Caco-2 (cell line): ENCODE measurements around the gene FBXO34. TPM values are rescaled to one million over a fixed set of nuclear protein-coding genes. Genes with fewer than 3 reads are reported as not detected.

ENCODE experiments used
- BruUV-seq: library from RNA; stranded (reverse); fragments of 400-500 nt; replicated peaks from 2 replicates; lab custom pipeline; 2021; lab: Mats Ljungman, UMichigan
- CTCF ChIA-PET: fragments of 300-600 bp; sonication (Branson Sonifier 250); formaldehyde crosslinking; loops from one replicate; lab custom pipeline; 2022; ENCODE audit warnings: antibody characterized with exemption; lab: Charles Lee
- POLR2A ChIA-PET: fragments of 300-600 bp; sonication (Branson Sonifier 250); formaldehyde crosslinking; loops from one replicate; lab custom pipeline; 2022; ENCODE audit warnings: antibody characterized with exemption; lab: Charles Lee
- DNase-seq, 2 experiments: peaks; one replicate each; pipeline versions ENCODE4 v3.0.0 to v3.0.0-alpha.2; 2020 to 2022
- H3K27me3 ChIP-seq: replicated peaks from 2 replicates; pipeline ENCODE4 v1.6.0; 2011; ENCODE audit warnings: low read length; ENCODE audit not compliant: control insufficient read depth, insufficient read depth
- H3K36me3 ChIP-seq: 2 replicates; pipeline ENCODE4 v1.5.1; 2011; ENCODE audit warnings: low read length; ENCODE audit not compliant: control insufficient read depth, insufficient read depth
- H3K4me1 ChIP-seq: fragments of 250-450 bp; sonication (Bioruptor Pico); 2 replicates; pipeline ENCODE4 v1.5.1; 2020; ENCODE audit warnings: mild to moderate bottlenecking
- H3K4me3 ChIP-seq: 2 replicates; pipeline ENCODE4 v1.5.1; 2011; ENCODE audit warnings: low read depth, mild to moderate bottlenecking, control low read depth, low read length
- H3K9me3 ChIP-seq: fragments of 250-450 bp; sonication (Bioruptor Pico); 2 replicates; pipeline ENCODE4 v1.5.1; 2020; ENCODE audit warnings: mild to moderate bottlenecking, moderate library complexity
- H3K27ac Mint-ChIP-seq: one replicate; pipeline ENCODE4 v1.8.0; 2022; ENCODE audit warnings: mixed read lengths; ENCODE audit not compliant: unreplicated experiment
- H3K27me3 Mint-ChIP-seq: one replicate; pipeline ENCODE4 v1.8.0; 2022; ENCODE audit warnings: mixed read lengths; ENCODE audit not compliant: insufficient read depth, unreplicated experiment
- H3K36me3 Mint-ChIP-seq: one replicate; pipeline ENCODE4 v1.8.0; 2022; ENCODE audit warnings: mild to moderate bottlenecking, mixed read lengths; ENCODE audit not compliant: insufficient read depth, unreplicated experiment
- H3K4me1 Mint-ChIP-seq: one replicate; pipeline ENCODE4 v1.8.0; 2022; ENCODE audit warnings: low read depth, mixed read lengths; ENCODE audit not compliant: unreplicated experiment
- H3K4me3 Mint-ChIP-seq: one replicate; pipeline ENCODE4 v1.8.0; 2022; ENCODE audit warnings: mild to moderate bottlenecking, moderate library complexity, mixed read lengths; ENCODE audit not compliant: unreplicated experiment
- H3K9me3 Mint-ChIP-seq: one replicate; pipeline ENCODE4 v1.8.0; 2022; ENCODE audit warnings: mixed read lengths; ENCODE audit not compliant: unreplicated experiment
- intact Hi-C: fragments of 100-400 bp; cut with micrococcal nuclease; formaldehyde crosslinking; loops from one replicate; pipeline ENCODE4 v1.10.0; 2022; ENCODE audit not compliant: unreplicated experiment
- total RNA-seq: library from RNA; stranded (reverse); gene quantifications from 2 replicates; pipeline ENCODE4 v1.2.3, GENCODE V29; 2022
- TF ChIP-seq, protein P1 (sequence below), 2 experiments: fragments of 200-600 bp in 1 of 2; IDR thresholded peaks; 1 replicate in 1 of 2; 2 replicates in 1 of 2; pipeline versions ENCODE4 v1.5.1 to v1.8.0; 2011 to 2022; ENCODE audit warnings: antibody characterized with exemption in 1 of 2, control low read depth in 1 of 2, inconsistent platforms in 1 of 2, low read depth in 1 of 2, low read length in 1 of 2, mild to moderate bottlenecking in 1 of 2, moderate library complexity in 1 of 2; ENCODE audit not compliant: insufficient read depth in 1 of 2, severe bottlenecking in 1 of 2, unreplicated experiment in 1 of 2

FBXO34 gene
- total RNA-seq, 1 experiment from 2014 or later = 23.7 TPM

DNA sequence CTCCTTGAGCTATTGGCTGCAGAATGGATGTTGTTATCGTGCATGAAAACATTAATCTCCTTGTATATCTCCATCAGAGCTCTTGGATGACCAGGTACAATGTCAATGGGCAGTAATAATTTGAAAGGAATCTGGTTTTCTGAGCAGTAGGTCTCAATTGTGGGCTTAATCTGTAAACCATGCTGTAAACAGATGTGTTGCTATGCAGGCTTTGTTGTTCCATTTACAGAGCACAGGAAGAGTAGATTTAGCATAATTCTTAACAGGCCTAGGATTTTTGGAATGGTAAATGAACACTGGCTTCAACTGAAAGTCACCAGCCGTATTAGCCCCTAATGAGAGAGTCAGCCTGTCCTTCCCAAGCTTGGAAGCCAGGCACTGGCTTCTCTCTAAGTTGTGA is 90.0 kb downstream of the FBXO34 start:
- CTCF ChIA-PET = no interaction called here

DNA sequence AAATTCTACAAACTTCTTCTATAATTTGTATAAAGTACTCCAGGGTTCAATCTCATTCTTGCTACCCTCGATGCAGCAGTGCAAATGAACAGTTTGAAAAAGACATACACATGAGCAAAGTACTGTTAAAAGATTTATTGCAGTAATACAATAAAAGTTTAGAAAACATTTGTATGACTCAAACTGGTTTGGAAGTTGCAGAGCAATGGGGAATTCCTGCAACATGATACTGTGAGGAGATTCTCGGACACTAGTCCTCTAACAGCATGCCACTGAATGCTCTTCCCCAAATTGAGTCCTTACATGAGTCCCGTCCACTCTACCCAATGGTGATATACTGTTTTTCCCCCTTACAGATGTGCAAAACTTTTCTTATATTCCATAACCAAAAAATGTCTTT is 95.0 kb downstream of the FBXO34 start:
- Histone ChIP-seq H3K9me3 (no peaks in the 10 kb centered on the region), H3K36me3 (no peaks in the 10 kb centered on the region), H3K4me1 (no peaks in the 10 kb centered on the region), H3K27me3 (no peaks in the 10 kb centered on the region), H3K4me3 (no peak overlapping the region)
- no TSS peak for BruUV-seq
- no peak overlapping the region for H3K4me3 Mint-ChIP-seq
- no peak overlapping the region for H3K27ac Mint-ChIP-seq
- H3K4me1 Mint-ChIP-seq = no peaks in the 10 kb centered on the region
- intact Hi-C loops = no loop called here
- no peak for DNase-seq
- no peaks in the 10 kb centered on the region for H3K27me3 Mint-ChIP-seq
- ChIA-PET CTCF (no interaction called here), POLR2A (no interaction called here)
- H3K9me3 Mint-ChIP-seq = no peaks in the 10 kb centered on the region
- peaks cover 56% of the 10 kb centered on the region for H3K36me3 Mint-ChIP-seq
- TF ChIP-seq, protein P1, sequence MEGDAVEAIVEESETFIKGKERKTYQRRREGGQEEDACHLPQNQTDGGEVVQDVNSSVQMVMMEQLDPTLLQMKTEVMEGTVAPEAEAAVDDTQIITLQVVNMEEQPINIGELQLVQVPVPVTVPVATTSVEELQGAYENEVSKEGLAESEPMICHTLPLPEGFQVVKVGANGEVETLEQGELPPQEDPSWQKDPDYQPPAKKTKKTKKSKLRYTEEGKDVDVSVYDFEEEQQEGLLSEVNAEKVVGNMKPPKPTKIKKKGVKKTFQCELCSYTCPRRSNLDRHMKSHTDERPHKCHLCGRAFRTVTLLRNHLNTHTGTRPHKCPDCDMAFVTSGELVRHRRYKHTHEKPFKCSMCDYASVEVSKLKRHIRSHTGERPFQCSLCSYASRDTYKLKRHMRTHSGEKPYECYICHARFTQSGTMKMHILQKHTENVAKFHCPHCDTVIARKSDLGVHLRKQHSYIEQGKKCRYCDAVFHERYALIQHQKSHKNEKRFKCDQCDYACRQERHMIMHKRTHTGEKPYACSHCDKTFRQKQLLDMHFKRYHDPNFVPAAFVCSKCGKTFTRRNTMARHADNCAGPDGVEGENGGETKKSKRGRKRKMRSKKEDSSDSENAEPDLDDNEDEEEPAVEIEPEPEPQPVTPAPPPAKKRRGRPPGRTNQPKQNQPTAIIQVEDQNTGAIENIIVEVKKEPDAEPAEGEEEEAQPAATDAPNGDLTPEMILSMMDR (IDR thresholded peaks at IDR 0.05; ENCODE audit: insufficient read depth in 1 of 2, low read depth in 1 of 2, low read length in 1 of 2, severe bottlenecking in 1 of 2, unreplicated experiment in 1 of 2) = no peak

More for the DNA sequence above, 90.0 kb downstream of the FBXO34 start:
- H3K9me3 Mint-ChIP-seq = no peaks in the 10 kb centered on the region
- POLR2A ChIA-PET = no interaction called here
- Histone ChIP-seq H3K27me3 (no peaks in the 10 kb centered on the region), H3K9me3 (no peaks in the 10 kb centered on the region), H3K36me3 (no peaks in the 10 kb centered on the region; the same call in 1 of the 2 replicates), H3K4me3 (no peak overlapping the region), H3K4me1 (no peaks in the 10 kb centered on the region)
- H3K4me1 Mint-ChIP-seq = no peaks in the 10 kb centered on the region
- H3K27ac Mint-ChIP-seq = no peak overlapping the region
- BruUV-seq = no TSS peak
- no peak for DNase-seq
- peaks cover 40% of the 10 kb centered on the region for H3K36me3 Mint-ChIP-seq
- no peaks in the 10 kb centered on the region for H3K27me3 Mint-ChIP-seq
- H3K4me3 Mint-ChIP-seq = no peak overlapping the region
- intact Hi-C loops = no loop called here
- TF ChIP-seq, protein P1 (IDR thresholded peaks at IDR 0.05; ENCODE audit: insufficient read depth in 1 of 2, low read depth in 1 of 2, low read length in 1 of 2, severe bottlenecking in 1 of 2, unreplicated experiment in 1 of 2) = no peak

DNA sequence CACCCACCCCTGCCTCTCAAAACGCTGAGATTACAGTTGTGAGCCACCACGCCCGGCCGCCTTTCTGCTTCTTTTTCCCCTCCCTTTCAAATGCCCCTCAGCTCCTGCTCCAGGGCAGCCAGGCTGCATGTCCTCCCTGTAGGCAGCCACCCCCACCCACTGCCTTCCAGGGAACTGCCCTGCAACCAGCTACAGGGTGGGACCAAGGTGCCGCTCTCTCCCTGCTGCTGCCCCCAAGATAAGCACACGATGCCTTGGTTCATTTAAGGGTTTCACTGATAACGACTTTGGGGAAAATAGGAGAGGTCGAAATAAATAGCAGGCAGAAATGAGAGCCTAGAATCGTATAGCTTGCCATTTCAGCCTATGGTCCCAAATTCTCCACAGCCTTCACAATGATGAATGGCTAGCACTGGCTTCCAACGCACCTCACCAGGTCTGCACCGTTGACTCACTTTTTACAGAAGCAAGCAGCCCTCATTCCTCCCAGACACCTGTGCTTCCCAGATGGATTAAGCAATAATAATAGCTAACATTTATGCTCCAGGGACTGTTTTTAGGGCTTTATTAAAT is 99.7 kb downstream of the FBXO34 start:
- TF ChIP-seq, protein P1 (IDR thresholded peaks at IDR 0.05; ENCODE audit: insufficient read depth in 1 of 2, low read depth in 1 of 2, low read length in 1 of 2, severe bottlenecking in 1 of 2, unreplicated experiment in 1 of 2) = no peak
- intact Hi-C loops = no loop called here
- no peaks in the 10 kb centered on the region for H3K4me1 Mint-ChIP-seq
- BruUV-seq = no TSS peak
- no peaks in the 10 kb centered on the region for H3K9me3 Mint-ChIP-seq
- Histone ChIP-seq H3K27me3 (no peaks in the 10 kb centered on the region), H3K4me3 (no peak overlapping the region), H3K4me1 (no peaks in the 10 kb centered on the region), H3K9me3 (no peaks in the 10 kb centered on the region), H3K36me3 (no peaks in the 10 kb centered on the region)
- H3K27ac Mint-ChIP-seq = no peak overlapping the region
- no peak for DNase-seq
- H3K27me3 Mint-ChIP-seq = no peaks in the 10 kb centered on the region
- peaks cover 26% of the 10 kb centered on the region for H3K36me3 Mint-ChIP-seq
- ChIA-PET CTCF (no interaction called here), POLR2A (no interaction called here)
- no peak overlapping the region for H3K4me3 Mint-ChIP-seq
